ENCODE results near the gene RPS16.

The RPS16 gene

DNA sequence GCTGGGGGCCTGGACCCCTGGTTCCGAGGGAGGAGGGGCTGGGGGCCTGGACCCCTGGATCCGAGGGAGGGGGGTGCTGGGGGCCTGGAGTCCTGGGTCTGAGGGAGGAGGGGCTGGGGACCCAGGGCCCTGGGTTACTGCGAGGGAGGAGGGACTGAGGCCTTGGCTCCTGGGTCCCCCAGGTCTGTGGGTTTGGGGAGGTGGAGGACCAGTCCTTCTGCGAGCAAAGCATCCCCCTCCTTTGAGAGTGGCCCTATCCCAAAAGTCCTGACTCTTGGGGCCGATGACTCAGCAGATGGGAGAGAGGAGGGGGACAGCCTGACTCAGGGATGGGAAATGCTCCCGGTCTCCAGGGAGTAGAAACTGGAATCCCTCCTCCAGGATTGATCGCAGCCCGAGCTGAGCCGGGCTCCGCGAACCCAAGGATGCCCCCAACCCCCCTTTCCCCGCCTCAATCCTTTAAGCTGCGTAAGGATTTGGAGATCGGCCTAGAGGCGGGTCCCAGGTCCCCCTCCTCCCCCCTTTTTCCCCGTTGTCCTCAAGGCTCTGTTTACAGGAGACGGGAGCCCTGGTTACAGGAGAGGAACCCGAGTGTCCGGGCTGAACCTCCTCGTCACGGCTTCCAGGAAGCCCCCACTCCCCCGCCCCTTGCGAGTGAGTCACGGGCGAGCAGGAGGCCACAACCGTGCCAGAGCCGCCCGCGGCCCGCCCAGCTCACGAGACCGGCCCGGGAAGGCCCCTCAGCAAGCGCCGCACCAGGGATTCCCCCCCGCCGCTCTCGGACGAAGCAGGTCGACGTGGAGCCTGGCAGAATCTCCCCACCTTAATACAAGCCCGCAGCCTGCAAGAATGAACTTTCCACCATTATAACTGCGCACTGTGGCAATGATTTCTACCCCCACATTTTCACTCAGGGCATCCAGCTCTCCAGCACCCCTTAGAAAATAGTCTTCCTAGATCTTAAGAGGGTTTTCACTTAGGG is 32.1 kb downstream of the RPS16 start (continued):
- peak; percentile 76; the same call in 1 of the 2 replicates for TF ChIP-seq ZNF843 (tag by site-specific recombination; IDR thresholded peaks at IDR 0.05)
- TF ChIP-seq, protein P1, sequence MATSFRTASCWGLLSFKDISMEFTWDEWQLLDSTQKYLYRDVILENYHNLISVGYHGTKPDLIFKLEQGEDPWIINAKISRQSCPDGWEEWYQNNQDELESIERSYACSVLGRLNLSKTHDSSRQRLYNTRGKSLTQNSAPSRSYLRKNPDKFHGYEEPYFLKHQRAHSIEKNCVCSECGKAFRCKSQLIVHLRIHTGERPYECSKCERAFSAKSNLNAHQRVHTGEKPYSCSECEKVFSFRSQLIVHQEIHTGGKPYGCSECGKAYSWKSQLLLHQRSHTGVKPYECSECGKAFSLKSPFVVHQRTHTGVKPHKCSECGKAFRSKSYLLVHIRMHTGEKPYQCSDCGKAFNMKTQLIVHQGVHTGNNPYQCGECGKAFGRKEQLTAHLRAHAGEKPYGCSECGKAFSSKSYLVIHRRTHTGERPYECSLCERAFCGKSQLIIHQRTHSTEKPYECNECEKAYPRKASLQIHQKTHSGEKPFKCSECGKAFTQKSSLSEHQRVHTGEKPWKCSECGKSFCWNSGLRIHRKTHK (tag by site-specific recombination; IDR thresholded peaks at IDR 0.05) = no peak
- no peak for TF ChIP-seq ZNF416 (tag by site-specific recombination; IDR thresholded peaks at IDR 0.05)
- TF ChIP-seq YY1 (tag by site-specific recombination; IDR thresholded peaks at IDR 0.05) = no peak
- TF ChIP-seq ZNF664 (tag by site-specific recombination; IDR thresholded peaks at IDR 0.05) = no peak
- TF ChIP-seq, protein P2, sequence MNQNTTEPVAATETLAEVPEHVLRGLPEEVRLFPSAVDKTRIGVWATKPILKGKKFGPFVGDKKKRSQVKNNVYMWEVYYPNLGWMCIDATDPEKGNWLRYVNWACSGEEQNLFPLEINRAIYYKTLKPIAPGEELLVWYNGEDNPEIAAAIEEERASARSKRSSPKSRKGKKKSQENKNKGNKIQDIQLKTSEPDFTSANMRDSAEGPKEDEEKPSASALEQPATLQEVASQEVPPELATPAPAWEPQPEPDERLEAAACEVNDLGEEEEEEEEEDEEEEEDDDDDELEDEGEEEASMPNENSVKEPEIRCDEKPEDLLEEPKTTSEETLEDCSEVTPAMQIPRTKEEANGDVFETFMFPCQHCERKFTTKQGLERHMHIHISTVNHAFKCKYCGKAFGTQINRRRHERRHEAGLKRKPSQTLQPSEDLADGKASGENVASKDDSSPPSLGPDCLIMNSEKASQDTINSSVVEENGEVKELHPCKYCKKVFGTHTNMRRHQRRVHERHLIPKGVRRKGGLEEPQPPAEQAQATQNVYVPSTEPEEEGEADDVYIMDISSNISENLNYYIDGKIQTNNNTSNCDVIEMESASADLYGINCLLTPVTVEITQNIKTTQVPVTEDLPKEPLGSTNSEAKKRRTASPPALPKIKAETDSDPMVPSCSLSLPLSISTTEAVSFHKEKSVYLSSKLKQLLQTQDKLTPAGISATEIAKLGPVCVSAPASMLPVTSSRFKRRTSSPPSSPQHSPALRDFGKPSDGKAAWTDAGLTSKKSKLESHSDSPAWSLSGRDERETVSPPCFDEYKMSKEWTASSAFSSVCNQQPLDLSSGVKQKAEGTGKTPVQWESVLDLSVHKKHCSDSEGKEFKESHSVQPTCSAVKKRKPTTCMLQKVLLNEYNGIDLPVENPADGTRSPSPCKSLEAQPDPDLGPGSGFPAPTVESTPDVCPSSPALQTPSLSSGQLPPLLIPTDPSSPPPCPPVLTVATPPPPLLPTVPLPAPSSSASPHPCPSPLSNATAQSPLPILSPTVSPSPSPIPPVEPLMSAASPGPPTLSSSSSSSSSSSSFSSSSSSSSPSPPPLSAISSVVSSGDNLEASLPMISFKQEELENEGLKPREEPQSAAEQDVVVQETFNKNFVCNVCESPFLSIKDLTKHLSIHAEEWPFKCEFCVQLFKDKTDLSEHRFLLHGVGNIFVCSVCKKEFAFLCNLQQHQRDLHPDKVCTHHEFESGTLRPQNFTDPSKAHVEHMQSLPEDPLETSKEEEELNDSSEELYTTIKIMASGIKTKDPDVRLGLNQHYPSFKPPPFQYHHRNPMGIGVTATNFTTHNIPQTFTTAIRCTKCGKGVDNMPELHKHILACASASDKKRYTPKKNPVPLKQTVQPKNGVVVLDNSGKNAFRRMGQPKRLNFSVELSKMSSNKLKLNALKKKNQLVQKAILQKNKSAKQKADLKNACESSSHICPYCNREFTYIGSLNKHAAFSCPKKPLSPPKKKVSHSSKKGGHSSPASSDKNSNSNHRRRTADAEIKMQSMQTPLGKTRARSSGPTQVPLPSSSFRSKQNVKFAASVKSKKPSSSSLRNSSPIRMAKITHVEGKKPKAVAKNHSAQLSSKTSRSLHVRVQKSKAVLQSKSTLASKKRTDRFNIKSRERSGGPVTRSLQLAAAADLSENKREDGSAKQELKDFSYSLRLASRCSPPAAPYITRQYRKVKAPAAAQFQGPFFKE (tag by site-specific recombination; IDR thresholded peaks at IDR 0.05; ENCODE audit: borderline replicate concordance) = no peak
- no peak for TF ChIP-seq ZNF514 (tag by site-specific recombination; IDR thresholded peaks at IDR 0.05)
- TF ChIP-seq BCL6B (tag by site-specific recombination; IDR thresholded peaks at IDR 0.05) = peak; percentile 25; the same call in 1 of the 2 replicates
- no peak; the same call in none of the 2 replicates for TF ChIP-seq KLF16 (tag by site-specific recombination; IDR thresholded peaks at IDR 0.05)
- no peak; the same call in 1 of the 2 replicates for TF ChIP-seq ZNF548 (tag by site-specific recombination; IDR thresholded peaks at IDR 0.05)
- peak; percentile 69 for TF ChIP-seq KLF1 (tag by site-specific recombination; IDR thresholded peaks at IDR 0.05)
- TF ChIP-seq, protein P3, sequence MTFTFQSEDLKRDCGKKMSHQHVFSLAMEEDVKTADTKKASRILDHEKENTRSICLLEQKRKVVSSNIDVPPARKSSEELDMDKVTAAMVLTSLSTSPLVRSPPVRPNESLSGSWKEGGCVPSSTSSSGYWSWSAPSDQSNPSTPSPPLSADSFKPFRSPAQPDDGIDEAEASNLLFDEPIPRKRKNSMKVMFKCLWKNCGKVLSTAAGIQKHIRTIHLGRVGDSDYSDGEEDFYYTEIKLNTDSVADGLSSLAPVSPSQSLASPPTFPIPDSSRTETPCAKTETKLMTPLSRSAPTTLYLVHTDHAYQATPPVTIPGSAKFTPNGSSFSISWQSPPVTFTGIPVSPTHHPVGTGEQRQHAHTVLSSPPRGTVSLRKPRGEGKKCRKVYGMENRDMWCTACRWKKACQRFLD (tag by site-specific recombination; IDR thresholded peaks at IDR 0.05) = no peak
- TF ChIP-seq ZNF404 (tag by site-specific recombination; IDR thresholded peaks at IDR 0.05) = no peak
- TF ChIP-seq ZNF37A (tag by site-specific recombination; IDR thresholded peaks at IDR 0.05) = no peak; the same call in 1 of the 2 replicates
- TF ChIP-seq ZNF302 (tag by site-specific recombination; IDR thresholded peaks at IDR 0.05; ENCODE audit: low read depth) = no peak
- TF ChIP-seq WT1 (tag by site-specific recombination; IDR thresholded peaks at IDR 0.05) = peak; percentile 78
- TF ChIP-seq ZNF623 (tag by site-specific recombination; IDR thresholded peaks at IDR 0.05) = peak; percentile 36; the same call in 1 of the 2 replicates
- TF ChIP-seq ZSCAN30 (tag by site-specific recombination; IDR thresholded peaks at IDR 0.05) = peak; percentile 46
- no peak for TF ChIP-seq MEIS1 (CRISPR knock-in tag; IDR thresholded peaks at IDR 0.05; ENCODE audit: borderline replicate concordance)
- TF ChIP-seq ZNF791 (tag by site-specific recombination; IDR thresholded peaks at IDR 0.05) = no peak
- TF ChIP-seq ZNF692 (tag by site-specific recombination; IDR thresholded peaks at IDR 0.05) = peak; percentile 84
- TF ChIP-seq ZNF280D (tag by site-specific recombination; IDR thresholded peaks at IDR 0.05) = peak; percentile 20; the same call in 1 of the 2 replicates
- peak; percentile 73 for TF ChIP-seq KLF9 (tag by site-specific recombination; IDR thresholded peaks at IDR 0.05; ENCODE audit: low read depth)
- TF ChIP-seq ZNF585B (tag by site-specific recombination; IDR thresholded peaks at IDR 0.05) = no peak
